ENCODE measurements around the gene CADM1.
A peak's percentile ranks its signal among the peaks of the same experiment; 100 is the strongest.

The CADM1 gene

GRCh38 chr11:115506954-115507675 is 2.9 kb upstream of the CADM1 start:
- Histone ChIP-seq H3K36me3 (no peaks in the 10 kb centered on the region), H3K27ac (no peak overlapping the region), H3K4me3 (ENCODE audit: low read depth in 1 of 2, low read length in 1 of 2) (no peak overlapping the region), H3K27me3 (peaks cover 95% of the 10 kb centered on the region), H3K4me1 (ENCODE audit: control insufficient read depth in 1 of 2, insufficient read depth in 1 of 2, low read depth in 1 of 2, low read length in 1 of 2) (peaks cover 0 to 9% of the 10 kb centered on the region in 2 experiments), H3K9me3 (no peaks in the 10 kb centered on the region)
- no peak for TF ChIP-seq CTCF (IDR thresholded peaks at IDR 0.05)

- Histone ChIP-seq H3K4me3 (ENCODE audit: low read depth in 1 of 2, low read length in 1 of 2) (no peak overlapping the region), H3K27me3 (peaks cover 98% of the 10 kb centered on the region), H3K9me3 (no peaks in the 10 kb centered on the region), H3K27ac (no peak overlapping the region), H3K36me3 (no peaks in the 10 kb centered on the region), H3K4me1 (ENCODE audit: control insufficient read depth in 1 of 2, insufficient read depth in 1 of 2, low read depth in 1 of 2, low read length in 1 of 2) (peaks cover 0 to 9% of the 10 kb centered on the region in 2 experiments)
- no peak for TF ChIP-seq CTCF (IDR thresholded peaks at IDR 0.05)
These were observed 960 bp upstream of the CADM1 start for GRCh38 chr11:115505175-115505574.

GRCh38 chr11:115503886-115504275 is 334 bp downstream of the CADM1 start:
- peaks cover 100% of the 10 kb centered on the region for H3K27me3 ChIP-seq

GRCh38 chr11:115503083-115503885 is 931 bp downstream of the CADM1 start:
- Histone ChIP-seq H3K4me1 (ENCODE audit: control insufficient read depth in 1 of 2, insufficient read depth in 1 of 2, low read depth in 1 of 2, low read length in 1 of 2) (peaks cover 0 to 9% of the 10 kb centered on the region in 2 experiments), H3K4me3 (ENCODE audit: low read depth in 1 of 2, low read length in 1 of 2) (no peak overlapping the region), H3K27ac (no peak overlapping the region), H3K36me3 (no peaks in the 10 kb centered on the region), H3K27me3 (peaks cover 100% of the 10 kb centered on the region), H3K9me3 (no peaks in the 10 kb centered on the region)
- TF ChIP-seq CTCF (IDR thresholded peaks at IDR 0.05) = no peak

More at GRCh38 chr11:115503886-115504275, 334 bp downstream of the CADM1 start:
- peaks cover 0 to 9% of the 10 kb centered on the region in 2 experiments for H3K4me1 ChIP-seq (ENCODE audit: control insufficient read depth in 1 of 2, insufficient read depth in 1 of 2, low read depth in 1 of 2, low read length in 1 of 2)
- H3K4me3 ChIP-seq (ENCODE audit: low read depth in 1 of 2, low read length in 1 of 2) = peak overlapping the region in 1 of 2 experiments; percentile 8
- H3K36me3 ChIP-seq = no peaks in the 10 kb centered on the region
- TF ChIP-seq CTCF (IDR thresholded peaks at IDR 0.05) = no peak
- no peak overlapping the region for H3K27ac ChIP-seq
- no peaks in the 10 kb centered on the region for H3K9me3 ChIP-seq

- Histone ChIP-seq H3K27me3 (peaks cover 98% of the 10 kb centered on the region), H3K36me3 (no peaks in the 10 kb centered on the region), H3K4me1 (ENCODE audit: control insufficient read depth in 1 of 2, insufficient read depth in 1 of 2, low read depth in 1 of 2, low read length in 1 of 2) (peaks cover 0 to 9% of the 10 kb centered on the region in 2 experiments), H3K9me3 (no peaks in the 10 kb centered on the region), H3K27ac (no peak overlapping the region), H3K4me3 (ENCODE audit: low read depth in 1 of 2, low read length in 1 of 2) (no peak overlapping the region)
- TF ChIP-seq CTCF (IDR thresholded peaks at IDR 0.05) = no peak
These were observed 1.6 kb downstream of the CADM1 start for GRCh38 chr11:115502636-115503082.
